ENCODE data around the gene MARK4. TPM values are rescaled to one million over a fixed set of nuclear protein-coding genes. Genes with fewer than 3 reads are reported as not detected.

The MARK4 gene
- total RNA-seq, 1 experiment from 2014 or later = 28.1 TPM

DNA sequence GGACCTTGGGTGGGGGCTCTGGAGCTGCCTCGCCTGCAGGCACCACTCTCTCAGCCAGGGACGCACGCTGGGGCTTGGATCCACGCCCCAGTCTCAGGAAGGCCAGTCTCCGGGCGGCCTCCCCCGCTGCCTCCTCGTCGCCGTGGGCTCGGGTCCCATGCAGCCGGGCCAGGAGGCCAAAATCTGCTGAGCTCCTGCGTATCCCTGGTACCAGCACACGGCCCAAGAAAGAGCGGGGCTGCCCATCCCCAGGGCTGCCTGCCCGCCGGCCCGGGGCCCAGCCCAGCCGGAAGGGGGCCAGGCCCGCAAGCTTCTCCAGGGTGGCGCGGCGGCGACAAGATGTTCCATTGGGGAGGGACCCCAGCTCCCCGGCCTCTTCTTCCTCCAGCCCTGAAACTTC lies 12.5 kb upstream of the MARK4 start:
- no peak for DNase-seq (ENCODE audit: extremely low read depth, low read depth)

DNA sequence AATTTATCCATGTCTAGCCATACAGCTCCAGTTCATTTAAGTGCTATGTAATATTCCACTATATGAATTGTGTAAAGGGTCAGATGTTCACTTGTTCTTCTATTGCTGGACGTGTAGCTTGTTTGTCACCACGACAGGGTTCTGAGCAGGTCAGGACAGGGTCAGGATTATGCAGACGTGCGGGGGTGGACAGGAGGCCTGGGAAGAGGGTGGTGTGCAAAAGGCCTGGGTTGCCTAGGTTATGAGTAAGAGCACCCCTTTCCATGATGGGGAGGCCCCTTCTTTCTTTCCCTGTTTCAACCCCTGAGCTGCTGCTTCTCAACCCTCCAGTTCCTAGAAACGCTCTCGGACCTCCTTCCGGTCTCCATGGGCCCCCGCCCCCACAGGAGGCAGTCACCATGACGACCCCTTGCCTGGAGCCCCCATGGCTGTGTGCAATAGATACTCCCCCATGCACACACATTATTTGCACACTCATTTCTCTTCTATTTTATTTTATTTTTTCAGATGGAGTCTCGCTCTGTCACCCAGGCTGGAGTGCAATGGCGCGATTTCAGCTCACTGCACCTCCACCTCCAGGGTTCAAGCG lies 7.8 kb upstream of the MARK4 start:
- DNase-seq (ENCODE audit: extremely low read depth, low read depth) = no peak

GRCh38 chr19:45244133-45244794 lies 6.8 kb upstream of the MARK4 start:
- no peak for DNase-seq (ENCODE audit: extremely low read depth, low read depth)

DNA sequence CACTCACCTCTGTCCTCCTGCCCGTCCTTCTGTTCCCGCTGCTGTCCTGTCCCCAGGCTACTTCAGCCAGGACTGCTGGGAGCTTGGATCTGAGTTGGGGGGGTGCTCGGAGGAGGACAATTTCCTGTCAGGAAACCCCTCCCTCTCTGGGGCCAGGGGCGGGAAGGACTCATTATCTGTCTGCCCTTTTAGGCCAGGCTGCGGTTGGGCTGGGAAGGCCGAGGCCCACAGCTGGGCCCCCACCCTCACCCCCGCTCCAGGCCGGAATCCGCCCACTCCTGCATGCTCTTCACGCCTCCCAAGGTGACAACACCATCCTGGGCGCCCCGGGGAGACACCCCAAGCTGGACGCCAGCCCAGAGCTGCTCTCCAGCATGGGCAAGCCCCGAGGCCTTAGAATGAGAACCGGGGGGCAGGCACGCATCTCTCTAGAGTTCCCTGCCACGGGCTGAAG lies 5.7 kb upstream of the MARK4 start, which contains the start of gene EXOC3L2:
TSS of gene EXOC3L2 (minus strand) at position 74 of the 454 bp plus-strand sequence. CDS start 6,362 bp downstream, outside the sequence.
- DNase-seq (ENCODE audit: extremely low read depth, low read depth) = no peak

- DNase-seq (ENCODE audit: extremely low read depth, low read depth) = no peak
Observed at GRCh38 chr19:45245826-45246225, 5.2 kb upstream of the MARK4 start.

DNA sequence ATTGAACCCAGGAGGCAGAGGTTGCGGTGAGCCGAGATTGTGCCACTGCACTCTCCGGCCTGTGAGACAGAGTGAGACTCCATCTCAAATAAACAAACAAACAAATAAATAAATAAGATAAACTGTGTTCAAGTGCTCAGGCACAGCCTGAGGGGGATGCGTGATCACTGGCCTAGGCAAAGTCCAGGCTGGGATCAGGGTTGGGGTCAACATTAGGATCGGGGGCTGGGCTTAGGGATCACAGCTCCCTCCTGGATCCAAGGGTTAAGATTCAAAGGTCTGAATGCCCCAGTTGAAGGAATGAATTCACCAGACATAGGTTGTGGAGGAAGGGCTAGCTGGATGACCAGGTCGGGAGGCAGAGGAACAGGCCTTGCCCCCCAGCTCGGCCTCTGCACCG lies 3.9 kb upstream of the MARK4 start:
- DNase-seq (ENCODE audit: extremely low read depth, low read depth) = no peak

DNA sequence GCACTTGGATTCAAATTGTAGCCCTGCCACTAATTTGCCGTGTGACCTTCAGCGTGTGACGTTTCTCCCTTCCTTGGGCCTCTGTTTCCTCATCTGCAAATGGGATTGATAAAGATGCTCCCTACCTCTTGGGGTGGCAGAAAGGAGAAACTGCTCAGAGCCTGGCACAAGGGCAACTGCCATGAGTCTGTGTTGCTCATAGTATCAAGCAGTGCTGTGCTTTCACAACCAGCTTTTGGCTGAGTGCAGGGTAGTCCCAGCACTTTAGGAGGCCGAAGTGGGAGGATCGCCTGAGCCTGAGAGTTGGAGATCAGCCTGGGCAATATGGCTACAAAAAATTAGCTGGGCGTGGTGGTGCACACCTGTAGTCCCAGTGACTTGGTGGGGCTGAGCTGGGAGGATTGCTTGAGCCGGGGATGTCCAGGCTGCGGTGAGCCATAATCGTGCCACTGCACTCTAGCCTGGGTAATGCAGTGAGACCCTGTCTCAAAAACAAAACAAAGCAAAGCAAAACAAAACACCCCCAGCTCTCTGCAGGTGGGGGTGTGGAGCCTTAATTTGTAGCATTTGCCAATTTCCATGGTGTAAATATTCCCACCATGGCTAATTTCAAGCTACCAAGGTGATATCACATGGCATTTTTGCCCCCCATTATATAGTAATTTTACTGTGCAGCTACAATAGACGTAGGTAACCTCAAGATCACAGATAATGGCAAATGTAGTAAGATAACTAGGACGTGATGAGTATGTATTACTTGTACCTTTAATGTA lies 1.6 kb upstream of the MARK4 start:
- DNase-seq (ENCODE audit: extremely low read depth, low read depth) = no peak

DNA sequence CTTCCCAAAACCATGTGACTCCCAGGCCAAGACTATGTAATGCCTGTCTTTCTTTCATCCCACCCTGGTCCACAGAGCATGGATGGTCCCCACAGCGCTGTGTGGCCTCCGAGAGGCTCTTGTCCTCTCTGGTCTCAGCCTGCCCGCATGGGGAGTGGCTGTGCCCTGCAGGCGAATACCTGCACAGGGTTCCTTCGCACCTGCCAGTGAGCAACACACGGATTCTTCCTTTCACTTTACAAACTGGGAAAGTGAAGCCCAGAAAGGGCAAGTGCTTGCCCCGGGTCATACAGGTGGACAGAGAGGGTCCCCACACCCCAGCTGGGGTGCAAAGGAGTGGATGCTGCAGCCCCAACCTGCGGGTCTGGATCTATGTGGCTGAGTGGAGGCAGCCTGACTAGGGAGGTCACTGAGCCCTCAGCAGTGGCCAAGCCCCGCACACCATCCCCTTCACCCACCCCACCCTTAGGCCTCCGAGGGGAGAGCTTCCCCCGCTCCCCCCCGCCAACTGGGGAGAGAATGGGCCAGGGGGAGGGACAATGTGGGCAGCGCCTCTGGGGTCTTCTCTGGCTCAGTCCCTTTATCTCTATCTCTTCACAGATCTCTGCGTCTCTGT lies 747 bp upstream of the MARK4 start:
- no peak for DNase-seq (ENCODE audit: extremely low read depth, low read depth)

- DNase-seq (ENCODE audit: extremely low read depth, low read depth) = no peak
Observed at GRCh38 chr19:45251452-45252354, 632 bp downstream of the MARK4 start.

GRCh38 chr19:45253396-45254027 lies 2.4 kb downstream of the MARK4 start:
- DNase-seq (ENCODE audit: extremely low read depth, low read depth) = no peak

GRCh38 chr19:45254044-45254531 lies 3.0 kb downstream of the MARK4 start:
- DNase-seq (ENCODE audit: extremely low read depth, low read depth) = no peak

DNA sequence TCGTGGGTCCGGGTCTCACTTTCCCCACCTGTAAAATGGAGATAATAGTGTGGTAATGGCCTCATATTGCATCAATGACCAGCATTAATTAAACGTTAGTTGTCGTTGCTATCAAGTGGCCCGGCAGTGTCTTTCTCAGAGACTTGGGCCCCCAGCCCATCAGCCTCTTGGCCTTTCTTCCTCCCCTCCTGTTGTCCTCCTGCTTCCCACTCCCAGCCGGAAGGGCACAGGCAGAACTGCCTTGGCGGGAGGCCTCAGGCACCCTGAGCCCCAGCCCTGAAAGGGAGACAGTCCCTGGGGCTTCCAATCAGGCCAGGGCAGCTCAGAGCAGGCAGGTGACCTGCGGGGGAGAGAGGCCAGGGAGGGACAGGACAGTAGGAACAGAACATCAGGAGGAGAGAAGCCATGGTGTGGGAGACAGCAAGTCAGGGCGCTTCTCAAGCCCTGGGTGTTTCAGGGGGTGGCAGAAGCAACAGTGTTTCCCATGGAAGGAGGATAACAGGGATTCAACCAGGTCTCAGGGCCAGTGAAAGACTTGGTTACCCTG lies 4.6 kb downstream of the MARK4 start:
- no peak for DNase-seq (ENCODE audit: extremely low read depth, low read depth)

- DNase-seq (ENCODE audit: extremely low read depth, low read depth) = no peak
Observed at GRCh38 chr19:45256836-45257235, 5.8 kb downstream of the MARK4 start.

GRCh38 chr19:45258862-45259261 lies 7.8 kb downstream of the MARK4 start:
- no peak for DNase-seq (ENCODE audit: extremely low read depth, low read depth)

DNA sequence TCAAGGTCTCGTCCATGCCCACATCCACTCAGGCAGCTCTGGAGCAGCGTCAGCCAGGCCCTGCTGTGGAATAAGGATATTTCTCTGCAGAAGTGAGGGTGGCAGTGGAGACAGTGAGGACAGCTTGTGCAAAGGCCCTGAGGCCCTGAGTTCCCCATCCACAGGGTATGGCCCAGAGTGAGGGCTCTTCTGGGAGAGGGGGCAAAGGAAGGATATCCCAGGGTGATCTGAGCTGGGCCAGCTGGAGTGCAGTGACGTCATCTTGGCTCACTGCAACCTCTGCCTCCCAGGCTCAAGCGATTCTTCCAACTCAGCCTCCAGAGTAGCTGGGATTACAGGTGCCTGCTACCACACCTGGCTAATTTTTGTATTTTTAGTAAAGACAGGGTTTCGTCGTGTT lies 11.5 kb downstream of the MARK4 start:
- no peak for DNase-seq (ENCODE audit: extremely low read depth, low read depth)

DNA sequence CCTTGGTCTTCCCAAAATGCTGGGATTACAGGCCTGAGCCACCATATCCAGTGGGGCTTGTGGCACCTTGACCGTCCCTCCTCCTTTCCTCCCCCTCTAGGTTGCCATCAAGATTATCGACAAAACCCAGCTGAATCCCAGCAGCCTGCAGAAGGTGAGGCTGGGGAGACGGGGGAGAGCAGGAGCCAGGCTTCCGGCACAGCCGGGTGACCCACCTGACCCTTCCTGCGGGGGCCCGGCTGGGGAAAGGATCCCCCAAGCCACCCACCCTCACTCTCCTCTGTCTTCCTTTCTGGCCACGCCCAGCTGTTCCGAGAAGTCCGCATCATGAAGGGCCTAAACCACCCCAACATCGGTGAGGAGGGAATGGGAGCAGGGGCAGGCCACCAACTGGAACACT lies 11.9 kb downstream of the MARK4 start:
- no peak for DNase-seq (ENCODE audit: extremely low read depth, low read depth)

- no peak for DNase-seq (ENCODE audit: extremely low read depth, low read depth)
Observed at GRCh38 chr19:45264781-45265317, 13.8 kb downstream of the MARK4 start.

DNA sequence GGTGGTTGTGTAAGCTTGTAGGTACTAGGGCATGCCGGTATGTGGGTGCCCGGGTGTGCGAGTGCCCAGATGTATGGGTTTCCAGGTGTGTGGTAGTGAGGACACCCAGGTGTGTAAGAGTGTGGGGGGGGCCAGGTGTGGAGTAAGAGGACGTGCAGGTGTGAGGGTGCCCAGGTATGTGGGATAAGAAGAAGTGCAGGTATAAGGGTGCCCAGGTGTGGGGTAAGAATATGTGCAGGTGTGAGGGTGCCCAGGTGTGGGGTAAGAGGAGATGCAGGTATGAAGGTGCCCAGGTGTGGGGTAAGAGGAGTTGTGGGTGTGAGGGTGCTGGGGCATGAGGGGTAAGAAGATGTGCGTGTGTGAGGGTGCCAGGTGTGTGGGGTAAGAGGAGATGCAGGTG lies 14.3 kb downstream of the MARK4 start:
- DNase-seq (ENCODE audit: extremely low read depth, low read depth) = no peak

GRCh38 chr19:45267296-45267695 lies 16.2 kb downstream of the MARK4 start:
- no peak for DNase-seq (ENCODE audit: extremely low read depth, low read depth)
